Smooth muscle cell (in vitro differentiated cells): ENCODE results near the gene MRPL34. TPM values are rescaled to one million over a fixed set of nuclear protein-coding genes. Genes with fewer than 3 reads are reported as not detected.

Experiments used
- DNase-seq: peaks from one replicate; lab custom pipeline; 2025; ENCODE audit not compliant: unreplicated experiment; lab: John Stamatoyannopoulos, UW
- H2AFZ ChIP-seq: fragments of 200-600 bp; sonication (generic); 2 replicates; pipeline ENCODE4 v1.6.0; 2016; ENCODE audit warnings: antibody characterized with exemption, low read depth, mild to moderate bottlenecking
- H3F3A ChIP-seq: fragments of 200-600 bp; sonication (generic); 2 replicates; pipeline ENCODE4 v1.6.0; 2017; ENCODE audit warnings: antibody characterized with exemption, low read depth
- H3K27ac ChIP-seq: fragments of 200-600 bp; sonication (generic); 2 replicates; pipeline ENCODE4 v1.5.1; 2016; ENCODE audit warnings: low read depth, mild to moderate bottlenecking
- H3K27me3 ChIP-seq: fragments of 200-600 bp; sonication (generic); 2 replicates; pipeline ENCODE4 v1.6.1; 2016; ENCODE audit warnings: low read depth, mild to moderate bottlenecking
- H3K36me3 ChIP-seq: fragments of 200-600 bp; sonication (generic); 2 replicates; pipeline ENCODE4 v1.5.1; 2016; ENCODE audit warnings: low read depth
- H3K4me1 ChIP-seq: fragments of 200-600 bp; sonication (generic); 2 replicates; pipeline ENCODE4 v1.5.1; 2016; ENCODE audit warnings: low read depth
- H3K4me2 ChIP-seq: fragments of 200-600 bp; sonication (generic); 2 replicates; pipeline ENCODE4 v1.6.0; 2016; ENCODE audit warnings: mild to moderate bottlenecking
- H3K4me3 ChIP-seq: fragments of 200-600 bp; sonication (generic); 2 replicates; pipeline ENCODE4 v1.5.1; 2016; ENCODE audit warnings: mild to moderate bottlenecking
- H3K79me2 ChIP-seq: fragments of 200-600 bp; sonication (generic); 2 replicates; pipeline ENCODE4 v1.6.0; 2016; ENCODE audit warnings: low read depth, mild to moderate bottlenecking
- H3K9ac ChIP-seq: fragments of 200-600 bp; sonication (generic); 2 replicates; pipeline ENCODE4 v1.6.0; 2016; ENCODE audit warnings: low read depth
- H3K9me3 ChIP-seq: fragments of 200-600 bp; sonication (generic); replicated peaks from 2 replicates; pipeline ENCODE4 v1.5.1; 2016; ENCODE audit warnings: low read depth
- H4K20me1 ChIP-seq: fragments of 200-600 bp; sonication (generic); 2 replicates; pipeline ENCODE4 v1.6.0; 2016; ENCODE audit warnings: low read depth
- WGBS: methylation state at CpG from one replicate; pipeline ENCODE4 v1.1.7; 2016; ENCODE audit warnings: low lambda C conversion rate; 5-methylcytosine and 5-hydroxymethylcytosine counted together
- polyA plus RNA-seq: library from polyadenylated mRNA; unstranded; fragments of >200 nt; fragmentation: Nextera tagmentation; extraction: Ambion mirVana; gene quantifications from 2 replicates; pipeline ENCODE4 v1.2.1, GENCODE V29; 2016
- total RNA-seq: library from RNA; depleted of rRNA; stranded (reverse); fragments of >200 nt; gene quantifications from 2 replicates; pipeline ENCODE4 v1.2.3, GENCODE V29; 2014
- TF ChIP-seq, protein P1 (sequence below): fragments of 200-600 bp; sonication (generic); IDR thresholded peaks from 2 replicates; pipeline ENCODE4 v1.5.1; 2017; ENCODE audit warnings: borderline replicate concordance, mild to moderate bottlenecking, antibody characterized with exemption; ENCODE audit not compliant: insufficient read depth, poor library complexity, severe bottlenecking

Gene MRPL34
- total and polyA plus RNA-seq, 2 experiments from 2014 or later: 67.2 to 78.6 TPM

DNA sequence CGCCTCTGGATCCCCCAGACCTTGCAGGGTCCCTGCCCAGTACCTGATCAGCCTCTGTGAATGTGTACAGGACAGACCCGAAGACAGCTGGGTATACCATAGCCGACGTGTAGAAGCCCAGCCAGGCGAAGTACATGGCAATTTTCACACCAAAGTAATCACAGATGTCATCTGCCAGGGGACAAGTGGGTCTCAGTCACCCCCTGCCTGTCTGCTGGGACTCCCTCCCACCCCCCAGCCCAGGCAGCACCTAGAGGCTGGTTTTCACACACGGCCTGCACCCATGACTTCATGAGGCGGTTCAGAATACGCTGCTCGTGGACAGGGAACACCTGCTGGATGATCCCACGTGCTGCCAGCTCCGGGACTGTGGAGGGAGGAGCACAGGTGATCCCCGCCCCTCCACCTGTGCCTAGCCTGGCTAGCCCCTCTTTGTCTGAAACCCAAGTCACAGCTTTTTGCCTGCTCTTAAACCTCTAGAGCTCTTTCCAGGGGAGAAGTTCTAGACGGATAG lies 25.4 kb downstream of the MRPL34 start:
- Histone ChIP-seq H3K4me3 (no peak overlapping the region), H3K4me1 (peaks cover 20% of the 10 kb centered on the region), H3F3A (peaks cover 5% of the 10 kb centered on the region), H3K9me3 (no peaks in the 10 kb centered on the region), H3K27me3 (peaks cover 24% of the 10 kb centered on the region), H3K79me2 (no peaks in the 10 kb centered on the region), H3K4me2 (no peak overlapping the region), H4K20me1 (peaks cover 13% of the 10 kb centered on the region), H3K9ac (no peak overlapping the region), H3K27ac (no peak overlapping the region), H3K36me3 (no peaks in the 10 kb centered on the region), H2AFZ (no peak overlapping the region)
- TF ChIP-seq, protein P1, sequence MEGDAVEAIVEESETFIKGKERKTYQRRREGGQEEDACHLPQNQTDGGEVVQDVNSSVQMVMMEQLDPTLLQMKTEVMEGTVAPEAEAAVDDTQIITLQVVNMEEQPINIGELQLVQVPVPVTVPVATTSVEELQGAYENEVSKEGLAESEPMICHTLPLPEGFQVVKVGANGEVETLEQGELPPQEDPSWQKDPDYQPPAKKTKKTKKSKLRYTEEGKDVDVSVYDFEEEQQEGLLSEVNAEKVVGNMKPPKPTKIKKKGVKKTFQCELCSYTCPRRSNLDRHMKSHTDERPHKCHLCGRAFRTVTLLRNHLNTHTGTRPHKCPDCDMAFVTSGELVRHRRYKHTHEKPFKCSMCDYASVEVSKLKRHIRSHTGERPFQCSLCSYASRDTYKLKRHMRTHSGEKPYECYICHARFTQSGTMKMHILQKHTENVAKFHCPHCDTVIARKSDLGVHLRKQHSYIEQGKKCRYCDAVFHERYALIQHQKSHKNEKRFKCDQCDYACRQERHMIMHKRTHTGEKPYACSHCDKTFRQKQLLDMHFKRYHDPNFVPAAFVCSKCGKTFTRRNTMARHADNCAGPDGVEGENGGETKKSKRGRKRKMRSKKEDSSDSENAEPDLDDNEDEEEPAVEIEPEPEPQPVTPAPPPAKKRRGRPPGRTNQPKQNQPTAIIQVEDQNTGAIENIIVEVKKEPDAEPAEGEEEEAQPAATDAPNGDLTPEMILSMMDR: no peak
- WGBS: 90% methylated on average over 13 of the region's 13 CpGs
- DNase-seq: no peak

DNA sequence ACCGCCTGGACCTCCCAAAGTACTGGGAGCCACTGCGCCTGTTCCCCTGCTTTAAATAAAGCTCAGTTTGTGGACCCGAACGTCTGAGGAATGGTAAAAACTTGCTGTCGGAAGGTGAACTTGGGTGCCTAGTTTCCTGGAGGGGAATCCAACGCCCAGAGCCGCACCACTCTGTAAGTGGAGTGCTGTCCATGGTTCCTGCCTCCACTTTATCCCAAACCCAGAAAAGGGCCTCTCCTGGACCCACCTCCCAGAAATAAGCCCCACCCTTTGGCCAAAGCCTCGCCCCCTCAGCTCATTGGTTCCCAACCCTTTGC lies 26.6 kb downstream of the MRPL34 start:
- no peak overlapping the region for H3K4me2 ChIP-seq
- H3K4me1 ChIP-seq: peaks cover 10% of the 10 kb centered on the region
- H3K79me2 ChIP-seq: no peaks in the 10 kb centered on the region
- H3F3A ChIP-seq: no peaks in the 10 kb centered on the region
- no peaks in the 10 kb centered on the region for H3K36me3 ChIP-seq
- no peak overlapping the region for H3K27ac ChIP-seq
- H3K9me3 ChIP-seq: no peaks in the 10 kb centered on the region
- TF ChIP-seq, protein P1: no peak
- H3K9ac ChIP-seq: no peak overlapping the region
- no peak for DNase-seq
- no peak overlapping the region for H2AFZ ChIP-seq
- peaks cover 13% of the 10 kb centered on the region for H4K20me1 ChIP-seq
- no peak overlapping the region for H3K4me3 ChIP-seq
- peaks cover 24% of the 10 kb centered on the region for H3K27me3 ChIP-seq
- 93% methylated on average over 8 of the region's 8 CpGs for WGBS

DNA sequence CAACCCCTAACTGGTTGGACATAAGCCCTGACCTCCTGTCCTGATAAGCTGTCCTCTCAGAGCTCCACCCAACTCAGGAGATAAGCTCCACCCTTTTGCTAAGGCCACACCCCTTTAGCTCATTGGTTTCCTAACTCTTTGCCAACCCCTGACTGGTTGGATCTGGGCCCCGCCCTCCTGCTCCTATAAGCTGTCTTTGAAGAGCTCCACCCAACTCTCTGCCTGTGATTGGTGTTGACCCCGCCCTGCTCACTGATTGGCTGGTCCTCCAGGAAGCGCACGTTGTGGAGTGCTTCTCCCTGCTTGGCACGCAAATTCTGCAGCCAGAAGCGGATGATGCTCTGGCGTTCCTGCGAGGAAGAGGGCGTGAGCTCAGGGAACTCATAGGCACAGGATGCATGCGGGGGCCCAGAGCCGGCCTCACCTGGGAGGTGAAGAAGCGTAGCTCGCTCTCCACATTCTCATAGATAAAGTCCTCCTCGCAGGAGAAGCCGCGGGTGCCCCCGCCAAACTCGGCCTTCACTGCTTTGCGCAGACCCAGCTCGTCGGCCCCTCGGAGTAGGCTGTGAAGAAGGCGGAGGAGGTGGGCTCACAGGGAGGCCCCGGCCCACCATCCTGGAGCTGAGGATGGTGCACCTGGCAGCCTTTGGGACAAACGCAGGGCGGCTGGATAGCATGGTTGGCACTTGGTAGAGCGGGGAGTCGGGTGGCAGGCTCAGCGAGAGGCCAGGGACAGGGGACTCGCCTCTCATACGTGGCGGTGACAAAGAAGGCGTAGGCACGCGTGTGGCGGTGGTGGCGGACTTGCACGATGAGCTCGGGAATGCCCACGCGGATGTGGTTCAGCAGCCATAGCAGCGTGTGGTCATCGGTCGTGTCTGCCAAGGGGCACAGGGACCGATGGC lies 27.3 kb downstream of the MRPL34 start:
- H3K4me3 ChIP-seq: no peak overlapping the region
- no peaks in the 10 kb centered on the region for H3K79me2 ChIP-seq
- H3K4me2 ChIP-seq: no peak overlapping the region
- WGBS: 97% methylated on average over 45 of the region's 45 CpGs
- peaks cover 13% of the 10 kb centered on the region for H4K20me1 ChIP-seq
- peaks cover 10% of the 10 kb centered on the region for H3K4me1 ChIP-seq
- H2AFZ ChIP-seq: no peak overlapping the region
- H3K27me3 ChIP-seq: peaks cover 24% of the 10 kb centered on the region
- no peak for DNase-seq
- no peaks in the 10 kb centered on the region for H3F3A ChIP-seq
- H3K9me3 ChIP-seq: no peaks in the 10 kb centered on the region
- H3K36me3 ChIP-seq: no peaks in the 10 kb centered on the region
- TF ChIP-seq, protein P1: no peak
- no peak overlapping the region for H3K9ac ChIP-seq
- H3K27ac ChIP-seq: no peak overlapping the region
